GM19240 (cell line): ENCODE data around the gene MIEN1.
A peak's percentile ranks its signal among the peaks of the same experiment; 100 is the strongest.
"Not testable (repeated sequence)": the region's sequence is repeated elsewhere in the genome, so short reads cannot be mapped to it uniquely, and the experiment has no call there.

ENCODE experiments used
- DNase-seq: peaks from one replicate; pipeline ENCODE4 v3.0.0; 2011; ENCODE audit warnings: low spot score; ENCODE audit not compliant: insufficient read length

The MIEN1 gene

GRCh38 chr17:39716879-39717536 is 13.3 kb downstream of the MIEN1 start:
- no peak for DNase-seq

GRCh38 chr17:39716073-39716818 is 14.1 kb downstream of the MIEN1 start:
- no peak for DNase-seq

- no peak for DNase-seq
Observed at GRCh38 chr17:39715375-39716072, 14.8 kb downstream of the MIEN1 start.

GRCh38 chr17:39714234-39714633 is 16.1 kb downstream of the MIEN1 start:
- no peak for DNase-seq

- no peak for DNase-seq
Observed at GRCh38 chr17:39711851-39712250, 18.5 kb downstream of the MIEN1 start.

GRCh38 chr17:39711071-39711470 is 19.3 kb downstream of the MIEN1 start:
- not testable (repeated sequence) for DNase-seq

- DNase-seq, result no peak
Observed at GRCh38 chr17:39709998-39710964, 20.1 kb downstream of the MIEN1 start.

- DNase-seq, result no peak
Observed at GRCh38 chr17:39709319-39709997, 20.9 kb downstream of the MIEN1 start.

GRCh38 chr17:39706921-39707337 is 23.4 kb downstream of the MIEN1 start:
- DNase-seq, result no peak

GRCh38 chr17:39706383-39706782 is 23.9 kb downstream of the MIEN1 start:
- DNase-seq, result no peak

- DNase-seq, result no peak
Observed at GRCh38 chr17:39705786-39706348, 24.5 kb downstream of the MIEN1 start.

GRCh38 chr17:39704821-39705551 is 25.3 kb downstream of the MIEN1 start:
- DNase-seq, result no peak

GRCh38 chr17:39703913-39704312 is 26.4 kb downstream of the MIEN1 start:
- no peak for DNase-seq

- peak; percentile 55 for DNase-seq
Observed at GRCh38 chr17:39702901-39703893, 27.1 kb downstream of the MIEN1 start.

- DNase-seq, result no peak
Observed at GRCh38 chr17:39701784-39702422, 28.4 kb downstream of the MIEN1 start.

GRCh38 chr17:39701012-39701783 is 29.1 kb downstream of the MIEN1 start:
- no peak for DNase-seq
